CD4-positive, alpha-beta T cell treated with Interleukin-2 at 100 ng/mL for 4 hours (primary cell): Measurements from ENCODE around the gene MYH16.
A peak's percentile ranks its signal among the peaks of the same experiment; 100 is the strongest.
"Not testable (repeated sequence)": the region's sequence is repeated elsewhere in the genome, so short reads cannot be mapped to it uniquely, and the experiment has no call there.

Source experiments
- DNase-seq: peaks from one replicate; pipeline ENCODE4 v3.0.0-alpha.2; 2020; ENCODE audit warnings: low spot score

MYH16 gene

GRCh38 chr7:99305473-99306260 lies 33.0 kb downstream of the MYH16 start:
- DNase-seq: no peak

- no peak for DNase-seq
Measured at GRCh38 chr7:99308461-99309074, 35.9 kb downstream of the MYH16 start.

- no peak for DNase-seq
Measured at GRCh38 chr7:99309111-99309510, 36.5 kb downstream of the MYH16 start.

GRCh38 chr7:99310004-99310403 lies 37.4 kb downstream of the MYH16 start:
- no peak for DNase-seq

- DNase-seq: no peak
Measured at GRCh38 chr7:99311702-99312101, 39.1 kb downstream of the MYH16 start.

GRCh38 chr7:99312316-99313203 lies 39.9 kb downstream of the MYH16 start:
- DNase-seq: peak; percentile 76

GRCh38 chr7:99313204-99313573 lies 40.5 kb downstream of the MYH16 start:
- no peak for DNase-seq

GRCh38 chr7:99314504-99314903 lies 41.9 kb downstream of the MYH16 start:
- DNase-seq: no peak

- no peak for DNase-seq
Measured at GRCh38 chr7:99320371-99320770, 47.7 kb downstream of the MYH16 start.

- DNase-seq: not testable (repeated sequence)
Measured at GRCh38 chr7:99322659-99323058, 50.0 kb downstream of the MYH16 start.

GRCh38 chr7:99324559-99324958 lies 51.9 kb downstream of the MYH16 start:
- no peak for DNase-seq

- DNase-seq: no peak
Measured at GRCh38 chr7:99325001-99325493, 52.4 kb downstream of the MYH16 start.

- DNase-seq: peak; percentile 92
Measured at GRCh38 chr7:99325592-99326407, 53.2 kb downstream of the MYH16 start, which contains the start of gene ARPC1A. Gene ARPC1A, plus strand, starts transcription at chr7:99325898. Its CDS starts 7,456 bp downstream, at chr7:99333354.

- no peak for DNase-seq
Measured at GRCh38 chr7:99326408-99326782, 53.8 kb downstream of the MYH16 start.

- peak; percentile 29 for DNase-seq
Measured at GRCh38 chr7:99330314-99330961, 57.8 kb downstream of the MYH16 start.

GRCh38 chr7:99331002-99331401 lies 58.4 kb downstream of the MYH16 start:
- no peak for DNase-seq

- no peak for DNase-seq
Measured at GRCh38 chr7:99339595-99339994, 67.0 kb downstream of the MYH16 start.

GRCh38 chr7:99340659-99341058 lies 68.0 kb downstream of the MYH16 start:
- DNase-seq: no peak

GRCh38 chr7:99344061-99344647 lies 71.5 kb downstream of the MYH16 start:
- no peak for DNase-seq

- DNase-seq: not testable (repeated sequence)
Measured at GRCh38 chr7:99350641-99351040, 78.0 kb downstream of the MYH16 start.

- DNase-seq: no peak
Measured at GRCh38 chr7:99352247-99352646, 79.6 kb downstream of the MYH16 start.
